ENCODE measurements around the gene PLEKHH2.
"Not testable (repeated sequence)": the region's sequence is repeated elsewhere in the genome, so short reads cannot be mapped to it uniquely, and the experiment has no call there.

Gene PLEKHH2

DNA sequence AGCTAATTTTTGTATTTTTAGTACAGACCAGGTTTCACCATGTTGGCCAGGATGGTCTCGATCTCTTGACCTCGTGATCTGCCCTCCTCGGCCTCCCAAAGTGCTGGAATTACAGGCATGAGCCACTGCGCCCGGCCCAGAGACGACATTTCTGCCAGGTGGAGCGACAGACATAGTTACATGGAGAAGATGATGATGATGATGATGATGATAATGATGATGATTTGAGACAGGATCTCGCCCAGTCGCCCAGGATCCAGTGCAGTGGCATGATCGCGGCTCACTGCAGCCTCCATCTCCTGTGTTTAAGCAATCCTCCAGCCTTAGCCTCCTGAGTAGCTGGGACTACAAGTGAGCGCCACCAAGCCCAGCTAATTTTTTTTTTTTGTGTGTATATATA lies 907 bp upstream of the PLEKHH2 start:
- in situ Hi-C loops (cut with MboI; ENCODE audit: low sequenced_read_pairs) = not testable (repeated sequence)

DNA sequence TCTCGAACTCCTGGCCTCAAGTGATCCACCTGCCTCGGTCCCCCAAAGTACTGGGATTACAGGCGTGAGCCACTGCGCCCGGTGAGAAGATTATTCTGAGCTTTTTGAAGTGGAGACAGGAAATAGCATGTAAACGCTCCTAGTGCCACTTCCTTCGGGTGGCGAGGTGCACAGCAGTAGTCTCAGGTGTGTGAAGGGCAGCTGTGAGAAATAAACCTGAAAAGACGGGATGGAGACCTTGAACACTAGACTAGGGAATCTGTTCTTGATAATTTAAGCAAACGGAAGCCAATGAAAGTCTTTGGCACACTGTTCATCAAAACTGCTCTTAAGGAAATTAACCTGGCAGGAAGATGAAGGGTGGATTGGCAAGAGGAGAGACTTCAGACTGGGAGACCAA lies 439 bp upstream of the PLEKHH2 start:
- in situ Hi-C loops (cut with MboI; ENCODE audit: low sequenced_read_pairs) = no loop called here

DNA sequence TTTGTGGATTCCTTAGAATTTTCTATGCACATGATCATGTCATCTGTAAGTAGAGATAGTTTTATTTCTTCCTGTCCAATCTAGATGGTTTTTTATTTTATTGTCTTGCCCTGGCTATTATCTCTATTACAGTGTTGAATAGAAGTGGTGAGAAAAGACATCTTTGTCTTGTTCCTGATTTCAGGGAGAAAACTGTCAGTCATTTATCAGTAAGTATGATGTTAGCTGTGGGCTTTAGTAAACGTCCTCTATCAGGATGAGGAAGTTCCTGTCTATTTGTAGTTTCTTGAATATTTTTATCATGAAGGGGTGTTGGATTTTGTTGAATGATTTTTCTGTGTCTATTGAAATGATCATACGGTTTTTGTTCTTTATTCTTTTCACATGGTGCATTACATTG lies 5.3 kb downstream of the PLEKHH2 start:
- in situ Hi-C loops (cut with MboI; ENCODE audit: low sequenced_read_pairs) = no loop called here

DNA sequence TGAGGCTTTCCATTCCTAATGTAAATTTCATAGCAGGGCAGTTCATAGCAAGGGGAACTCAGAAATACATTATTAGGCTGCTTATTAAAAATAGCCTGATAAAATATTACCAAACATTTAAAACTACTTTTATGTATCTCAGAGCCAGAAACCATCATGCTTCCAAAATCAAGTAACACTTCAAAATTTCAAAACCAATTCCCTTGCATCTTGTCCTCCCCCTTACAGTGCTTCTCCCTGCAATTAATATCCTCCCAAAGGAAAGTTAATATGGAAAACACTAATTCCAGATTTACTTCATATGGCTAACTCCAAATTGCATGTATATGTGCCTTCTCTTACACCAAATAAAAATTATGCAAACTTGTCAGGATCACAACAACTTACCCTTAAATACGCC lies 6.6 kb downstream of the PLEKHH2 start:
- in situ Hi-C loops (cut with MboI; ENCODE audit: low sequenced_read_pairs) = no loop called here

DNA sequence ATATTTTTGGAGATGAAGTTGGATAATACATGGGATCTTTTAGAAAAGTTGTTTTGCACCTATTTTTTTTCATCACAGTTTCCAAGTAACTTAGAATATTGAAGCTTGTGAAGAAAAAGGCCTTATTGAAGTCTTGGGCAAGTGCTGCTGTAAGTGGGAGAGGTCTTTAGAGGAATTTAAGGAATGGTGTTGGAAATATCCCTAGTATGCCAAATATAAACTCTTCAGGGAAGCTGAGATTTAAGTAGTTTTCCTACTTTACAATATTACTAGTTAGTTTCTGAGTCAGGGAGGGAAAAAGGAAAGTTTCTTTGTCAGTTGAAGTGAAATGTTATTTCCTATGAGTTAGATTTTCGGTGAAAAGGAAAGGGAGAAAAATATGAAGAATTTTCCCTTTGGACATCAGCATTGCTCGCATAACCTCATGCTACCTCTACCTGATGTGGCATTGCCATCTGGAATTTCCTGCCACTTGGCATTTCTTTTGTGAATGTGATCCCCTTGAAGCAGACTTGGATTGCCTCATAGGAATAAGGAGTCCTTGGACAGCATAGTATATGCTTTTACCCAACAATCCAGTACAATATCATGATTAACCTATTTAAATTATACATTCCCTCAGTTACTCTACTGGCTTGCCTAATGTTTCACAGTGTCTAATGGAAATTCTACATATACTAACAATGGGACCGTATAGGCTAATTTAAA lies 12.1 kb downstream of the PLEKHH2 start:
- in situ Hi-C loops (cut with MboI; ENCODE audit: low sequenced_read_pairs) = no loop called here

DNA sequence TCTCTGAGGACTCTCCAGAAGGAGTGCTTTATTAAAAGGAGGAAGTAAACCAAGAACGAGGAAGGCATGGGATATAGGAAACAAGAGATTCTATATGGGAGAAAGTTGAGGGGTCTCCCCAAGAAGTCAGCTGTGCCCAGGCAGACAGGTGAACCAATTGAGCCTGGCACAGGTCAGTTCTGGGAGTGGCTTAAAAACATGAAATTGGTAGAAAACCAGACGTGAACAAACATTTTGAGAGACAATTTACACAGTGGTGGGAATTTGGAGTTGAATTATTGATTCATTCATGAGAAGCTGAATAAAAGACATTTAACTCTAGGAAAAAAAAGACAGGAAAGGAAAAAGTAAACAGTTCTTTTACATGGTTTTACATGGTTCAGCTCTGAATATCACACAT lies 16.4 kb downstream of the PLEKHH2 start:
- in situ Hi-C loops (cut with MboI; ENCODE audit: low sequenced_read_pairs) = no loop called here

DNA sequence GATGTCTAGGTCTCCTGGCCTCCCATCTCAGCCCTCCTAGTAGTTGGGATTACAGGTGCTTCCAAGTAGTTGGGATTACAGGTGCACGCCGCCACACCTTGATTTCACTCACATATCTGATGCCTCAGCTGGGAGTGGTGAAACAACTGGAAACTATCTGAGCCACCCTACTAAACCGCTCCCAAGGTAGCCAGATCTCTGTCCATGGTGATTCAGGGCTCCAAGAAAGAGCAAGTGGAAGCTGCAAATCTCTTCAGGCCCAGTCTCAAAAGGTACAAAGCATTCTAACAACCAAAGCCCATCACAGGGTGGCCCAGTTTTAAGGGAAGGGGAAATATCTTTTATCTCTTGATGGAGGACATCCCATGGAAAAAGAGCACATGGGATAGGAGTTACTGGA lies 20.2 kb downstream of the PLEKHH2 start:
- in situ Hi-C loops (cut with MboI; ENCODE audit: low sequenced_read_pairs) = no loop called here

DNA sequence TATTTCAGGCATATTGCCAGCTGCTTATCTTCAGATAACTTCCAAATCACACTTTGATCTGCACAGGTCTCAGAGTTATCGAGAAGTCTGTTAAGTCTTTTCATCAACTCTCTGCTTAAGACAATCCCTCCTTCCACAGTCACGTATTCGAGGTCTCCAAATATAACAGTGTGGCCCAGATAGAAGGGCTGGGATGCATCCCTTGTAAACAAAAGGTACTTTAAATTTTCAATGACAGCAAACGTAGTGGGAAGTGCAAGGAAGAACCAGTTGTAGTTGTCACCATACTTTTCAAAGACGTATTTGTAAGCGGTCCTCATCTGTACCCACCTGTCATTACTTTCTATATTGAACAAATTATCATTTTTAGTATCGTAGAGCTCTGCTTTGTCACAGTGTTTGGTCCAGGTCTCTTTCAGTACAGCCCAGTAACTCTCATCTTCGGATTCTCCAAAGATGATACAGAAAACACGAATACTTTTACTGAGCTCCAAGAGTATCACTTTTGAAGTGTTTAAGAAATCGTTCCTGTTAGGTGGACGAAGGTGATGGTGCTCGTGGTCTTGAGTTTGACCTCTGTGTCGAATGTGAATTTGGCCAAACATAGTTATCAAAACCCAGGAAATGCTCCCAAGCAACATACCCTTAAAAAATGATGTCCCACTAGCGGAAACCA lies 38.7 kb downstream of the PLEKHH2 start:
- in situ Hi-C loops (cut with MboI; ENCODE audit: low sequenced_read_pairs) = no loop called here

DNA sequence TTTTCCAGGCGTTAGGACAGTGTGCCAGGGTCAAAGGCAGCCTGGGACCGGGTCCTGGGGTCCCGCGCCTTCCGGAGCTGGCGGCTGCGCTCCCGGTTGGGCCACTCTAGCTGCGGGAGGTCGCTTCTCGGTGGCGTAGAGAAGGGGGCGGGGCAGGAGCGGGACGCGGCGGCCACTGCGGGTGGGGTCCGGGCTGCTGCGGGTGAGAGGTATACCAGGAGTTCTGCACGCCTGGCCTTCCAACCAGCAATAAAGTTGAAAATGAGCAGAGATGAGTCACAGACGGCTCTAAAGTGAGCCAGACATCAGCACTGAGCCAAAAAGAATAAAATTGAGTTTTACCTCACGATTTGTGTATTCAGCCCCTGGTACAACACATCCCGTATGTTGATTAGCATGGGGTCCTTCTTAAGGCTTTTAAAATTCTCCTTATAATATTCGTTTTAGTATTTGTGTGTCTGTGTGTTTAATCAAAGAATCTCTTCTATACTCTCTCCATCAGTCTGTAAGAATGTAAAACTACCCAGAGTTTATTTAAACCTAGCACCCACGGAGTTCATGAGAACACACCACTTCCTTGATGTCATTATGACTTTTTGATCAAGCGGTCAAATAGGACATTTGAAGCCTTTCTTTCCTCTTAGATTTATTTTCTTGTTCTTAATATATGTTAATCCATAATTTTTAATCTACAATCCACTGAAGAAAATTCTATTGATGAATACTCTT lies 39.4 kb downstream of the PLEKHH2 start, which contains the start of gene C1GALT1C1L:
C1GALT1C1L (minus strand) TSS at position 108 of the 729 bp plus-strand sequence; CDS start at position 1, 107 bp downstream.
- in situ Hi-C loops (cut with MboI; ENCODE audit: low sequenced_read_pairs) = no loop called here

DNA sequence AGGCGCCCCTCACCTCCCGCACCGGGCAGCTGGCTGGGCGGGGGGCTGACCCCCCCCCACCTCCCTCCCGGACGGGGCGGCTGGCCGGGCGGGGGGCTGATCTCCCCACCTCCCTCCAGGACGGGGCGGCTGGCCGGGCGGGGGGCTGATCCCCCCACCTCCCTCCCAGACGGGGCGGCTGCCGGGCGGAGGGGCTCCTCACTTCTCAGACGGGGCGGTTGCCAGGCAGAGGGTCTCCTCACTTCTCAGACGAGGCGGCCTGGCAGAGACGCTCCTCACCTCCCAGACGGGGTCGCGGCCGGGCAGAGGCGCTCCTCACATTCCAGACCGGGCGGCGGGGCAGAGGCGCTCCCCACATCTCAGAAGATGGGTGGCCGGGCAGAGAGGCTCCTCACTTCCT lies 40.7 kb downstream of the PLEKHH2 start:
- in situ Hi-C loops (cut with MboI; ENCODE audit: low sequenced_read_pairs) = not testable (repeated sequence)

DNA sequence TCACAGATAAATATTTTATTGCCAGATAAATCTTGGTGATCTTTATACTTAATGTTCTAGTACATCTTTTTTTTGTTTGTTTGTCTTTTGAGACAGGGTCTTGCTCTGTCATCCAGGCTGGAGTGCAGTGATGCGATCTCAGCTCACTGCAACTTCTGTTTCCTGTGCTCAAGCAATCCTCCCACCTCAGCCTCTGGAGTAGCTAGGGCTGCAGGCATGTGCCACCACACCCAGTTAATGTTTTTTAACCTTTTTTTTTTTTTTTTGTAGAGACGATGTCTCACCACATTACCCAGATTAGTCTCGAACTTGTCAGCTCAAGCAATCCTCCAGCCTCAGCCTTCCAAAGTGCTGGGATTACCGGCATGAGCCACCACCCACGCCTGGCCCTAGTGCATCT lies 48.3 kb downstream of the PLEKHH2 start:
- in situ Hi-C loops (cut with MboI; ENCODE audit: low sequenced_read_pairs) = no loop called here

DNA sequence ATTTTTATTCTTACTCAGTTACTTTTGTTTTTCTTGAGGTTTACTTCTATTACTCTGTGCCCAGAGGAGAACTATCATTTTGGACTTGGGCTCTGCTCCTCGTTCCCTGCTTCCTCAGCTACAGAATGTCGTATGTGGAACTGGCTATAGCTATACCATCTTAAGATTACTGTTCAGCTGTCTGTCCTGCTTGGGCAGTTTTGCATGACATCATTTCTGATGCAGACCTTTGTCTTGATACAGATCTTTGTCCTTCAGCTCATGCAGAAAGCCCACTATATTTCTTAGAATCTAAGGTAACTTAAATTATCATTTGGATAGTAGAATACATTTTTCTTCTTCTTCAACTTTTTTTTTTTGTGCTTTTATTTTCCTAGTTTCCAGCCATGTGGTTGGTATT lies 52.9 kb downstream of the PLEKHH2 start:
- in situ Hi-C loops (cut with MboI; ENCODE audit: low sequenced_read_pairs) = no loop called here

DNA sequence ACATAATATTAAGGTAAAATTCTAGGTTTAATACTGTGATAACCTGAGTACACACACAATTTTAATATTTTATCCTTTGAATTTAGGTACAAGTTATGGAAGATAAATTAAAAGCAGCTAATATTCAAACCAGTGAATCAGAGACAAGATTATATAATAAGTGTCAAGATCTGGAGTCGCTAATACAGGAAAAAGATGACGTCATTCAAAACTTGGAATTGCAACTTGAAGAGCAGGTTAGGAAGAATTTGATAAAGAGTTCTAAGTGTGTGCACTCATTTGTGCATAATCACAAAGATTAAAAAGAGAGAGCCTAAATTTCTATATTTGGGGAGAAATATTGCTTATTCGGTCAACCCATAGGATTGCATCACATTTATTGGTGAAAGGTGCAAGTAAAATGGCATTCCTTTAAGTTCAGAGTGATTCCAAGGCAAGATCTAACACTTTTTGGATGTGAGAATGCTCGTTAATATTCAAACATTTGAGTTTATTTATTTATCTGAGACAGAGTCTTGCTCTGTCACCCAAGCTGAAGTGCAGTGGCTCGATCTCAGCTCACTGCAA lies 55.5 kb downstream of the PLEKHH2 start:
- in situ Hi-C loops (cut with MboI; ENCODE audit: low sequenced_read_pairs) = no loop called here

DNA sequence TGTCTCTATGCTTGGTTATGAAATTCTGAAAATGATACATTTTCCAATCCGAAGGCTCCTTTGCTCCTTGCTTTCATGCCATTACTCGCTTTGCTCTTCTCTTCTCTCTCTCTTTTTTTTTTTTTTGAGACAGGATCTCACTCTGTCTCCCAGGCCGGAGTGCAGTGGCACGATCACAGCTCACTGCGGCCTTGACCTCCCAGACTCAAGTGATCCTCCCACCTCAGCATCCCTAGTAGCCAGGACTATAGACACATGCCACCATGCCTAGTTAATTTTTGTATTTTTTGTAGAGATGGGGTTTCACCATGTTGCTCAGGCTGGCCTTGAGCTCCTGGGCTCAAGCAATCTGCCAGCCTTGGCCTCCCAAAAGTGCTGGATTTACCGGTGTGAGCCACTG lies 61.1 kb downstream of the PLEKHH2 start:
- in situ Hi-C loops (cut with MboI; ENCODE audit: low sequenced_read_pairs) = not testable (repeated sequence)

DNA sequence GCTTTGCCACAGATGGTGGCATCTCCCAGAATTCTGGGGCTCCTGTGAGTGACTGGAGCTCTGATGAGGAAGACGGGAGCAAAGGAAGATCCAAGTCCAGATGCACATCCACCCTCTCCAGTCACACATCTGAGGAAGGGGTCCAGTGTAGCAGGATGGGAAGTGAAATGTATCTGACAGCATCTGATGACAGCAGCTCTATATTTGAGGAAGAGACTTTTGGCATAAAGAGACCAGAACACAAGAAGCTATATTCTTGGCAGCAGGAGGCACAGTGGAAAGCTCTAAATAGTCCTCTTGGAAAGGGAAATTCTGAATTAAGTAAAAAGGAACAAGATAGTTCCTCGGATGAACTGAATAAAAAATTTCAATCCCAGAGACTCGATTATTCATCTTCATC lies 62.7 kb downstream of the PLEKHH2 start:
- in situ Hi-C loops (cut with MboI; ENCODE audit: low sequenced_read_pairs) = no loop called here

DNA sequence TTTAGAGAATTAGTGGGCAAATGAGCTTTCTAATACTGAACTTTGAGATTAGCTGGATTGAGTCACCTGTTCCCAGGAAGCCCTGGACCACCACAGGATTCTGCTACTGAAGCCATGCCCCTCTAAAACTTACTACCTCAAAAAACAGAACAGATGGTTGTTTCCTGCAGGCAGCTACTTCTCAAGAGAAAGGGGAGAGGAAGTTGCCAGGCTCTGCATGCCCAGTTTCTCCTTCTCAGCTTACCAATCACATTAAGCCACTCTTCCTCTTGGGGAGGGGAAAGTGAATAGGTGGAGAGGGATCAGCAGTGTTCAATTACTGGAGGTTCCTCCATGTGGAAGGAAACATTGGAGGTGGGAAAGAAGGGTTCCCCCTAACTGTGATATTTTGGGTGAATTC lies 64.1 kb downstream of the PLEKHH2 start:
- in situ Hi-C loops (cut with MboI; ENCODE audit: low sequenced_read_pairs) = no loop called here

DNA sequence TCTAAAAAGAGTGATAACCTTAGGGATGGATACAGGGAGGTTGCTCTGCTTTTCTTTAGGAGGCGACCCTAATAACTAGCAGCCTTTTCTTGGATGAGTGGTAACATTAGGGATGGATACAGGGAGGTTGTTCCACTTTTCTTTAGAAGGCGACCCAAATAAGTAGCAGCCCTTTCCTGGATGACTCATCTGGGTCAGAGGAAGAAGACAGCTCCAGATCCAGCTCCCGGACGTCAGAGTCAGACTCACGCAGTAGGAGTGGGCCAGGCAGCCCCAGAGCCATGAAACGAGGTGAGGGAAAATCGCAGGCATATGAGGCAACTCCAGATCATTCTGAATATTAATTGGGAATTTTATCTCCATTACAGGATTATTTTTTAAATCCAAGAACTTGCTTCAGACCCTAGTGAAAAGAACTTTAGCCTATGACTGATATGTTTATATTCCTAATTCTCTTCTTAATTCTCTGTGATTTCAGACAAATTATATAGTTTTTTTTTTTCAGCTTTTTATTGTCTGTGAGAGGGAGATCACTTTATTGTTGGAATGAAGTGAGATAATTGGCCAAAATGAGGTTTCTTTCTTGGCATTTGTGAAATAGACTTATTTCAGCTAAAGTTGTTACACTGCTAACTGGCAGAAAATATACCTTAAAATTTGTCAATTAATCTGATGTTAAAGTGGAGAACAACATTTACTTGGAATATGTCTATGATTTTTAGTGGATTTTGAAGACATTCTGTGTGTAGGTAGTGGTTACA lies 70.4 kb downstream of the PLEKHH2 start:
- in situ Hi-C loops (cut with MboI; ENCODE audit: low sequenced_read_pairs) = no loop called here

DNA sequence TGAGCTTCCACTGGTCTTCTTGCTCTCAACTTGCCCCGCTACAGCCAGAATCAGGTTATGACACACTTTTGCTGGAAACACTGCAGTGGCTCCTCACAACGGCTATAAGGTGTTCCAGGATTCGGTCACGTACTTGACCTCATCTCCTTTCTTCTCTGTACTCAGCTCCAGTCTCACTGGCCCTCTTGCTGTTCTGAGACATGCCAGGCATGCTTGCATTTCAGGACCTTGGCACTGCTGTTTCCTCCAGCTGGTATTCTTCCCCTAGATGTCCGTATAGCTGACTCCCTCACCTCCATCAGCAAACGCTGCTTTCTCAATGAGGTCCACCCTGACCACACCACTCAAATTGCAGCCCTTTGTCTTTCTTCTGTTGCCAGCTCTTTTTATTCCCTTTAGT lies 71.1 kb downstream of the PLEKHH2 start:
- in situ Hi-C loops (cut with MboI; ENCODE audit: low sequenced_read_pairs) = no loop called here

DNA sequence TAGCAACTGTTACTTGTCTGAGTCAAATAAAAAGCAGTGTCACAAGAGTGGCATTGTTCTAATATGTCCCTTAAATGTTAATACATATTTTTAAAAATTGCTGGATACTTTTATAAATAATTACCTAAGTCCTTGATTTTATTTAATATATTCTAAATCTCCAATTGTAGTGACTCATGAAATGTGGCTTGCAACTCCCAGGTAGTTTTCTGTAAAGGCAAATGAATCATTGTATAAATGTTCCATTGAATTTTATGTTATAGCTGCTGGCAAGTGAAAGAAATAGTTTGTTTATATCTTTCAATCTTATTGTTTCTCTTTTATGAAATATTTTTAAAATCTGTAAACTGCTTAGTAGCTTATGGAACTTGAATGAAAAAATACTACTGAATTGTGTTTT lies 71.8 kb downstream of the PLEKHH2 start:
- in situ Hi-C loops (cut with MboI; ENCODE audit: low sequenced_read_pairs) = no loop called here

DNA sequence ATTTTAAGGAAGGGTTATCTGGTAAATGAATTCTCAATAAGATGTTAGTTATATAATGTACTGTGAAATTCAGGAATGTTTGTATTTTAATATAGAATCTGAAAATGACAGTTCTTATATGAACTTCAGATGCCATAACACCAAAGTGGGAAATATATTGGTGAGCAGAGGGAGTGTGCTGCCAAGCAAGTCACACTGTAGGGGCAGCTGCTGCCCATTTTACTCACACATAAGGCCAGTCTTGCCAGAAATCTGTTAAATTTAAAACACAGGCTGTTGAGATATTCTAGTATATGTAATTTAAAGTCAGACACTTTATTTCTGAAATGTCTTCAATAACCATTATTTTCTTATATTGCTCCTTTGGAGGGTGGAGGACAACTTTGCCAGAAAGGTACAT lies 73.8 kb downstream of the PLEKHH2 start:
- in situ Hi-C loops (cut with MboI; ENCODE audit: low sequenced_read_pairs) = no loop called here

DNA sequence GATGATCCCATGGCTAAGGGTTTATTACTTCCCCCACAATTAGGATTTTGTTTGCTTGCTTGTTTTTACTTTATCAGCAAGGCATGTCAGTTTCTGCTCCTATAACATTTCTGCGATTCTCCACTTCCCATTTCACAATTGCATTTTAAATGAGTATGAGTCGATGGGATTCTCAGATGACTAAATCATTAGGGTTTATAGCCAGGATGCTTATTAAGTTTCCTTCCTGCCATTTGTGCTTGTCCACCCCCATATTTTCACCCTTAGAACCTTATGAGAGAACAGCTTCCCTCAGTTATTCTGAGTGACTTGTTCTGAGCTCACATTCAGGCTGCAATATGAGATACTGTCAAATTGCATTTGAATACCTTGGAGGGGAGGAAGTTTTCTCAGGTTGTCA lies 77.1 kb downstream of the PLEKHH2 start:
- in situ Hi-C loops (cut with MboI; ENCODE audit: low sequenced_read_pairs) = no loop called here
